HG02852 (cell line): ENCODE results near the gene ACAP2.

Experiments used
- ATAC-seq: cut with Tn5 transposase; IDR thresholded peaks from one replicate; pipeline ENCODE4 v1.9.1; 2021; ENCODE audit warnings: mild to moderate bottlenecking, moderate library complexity; ENCODE audit not compliant: unreplicated experiment

Gene ACAP2

DNA sequence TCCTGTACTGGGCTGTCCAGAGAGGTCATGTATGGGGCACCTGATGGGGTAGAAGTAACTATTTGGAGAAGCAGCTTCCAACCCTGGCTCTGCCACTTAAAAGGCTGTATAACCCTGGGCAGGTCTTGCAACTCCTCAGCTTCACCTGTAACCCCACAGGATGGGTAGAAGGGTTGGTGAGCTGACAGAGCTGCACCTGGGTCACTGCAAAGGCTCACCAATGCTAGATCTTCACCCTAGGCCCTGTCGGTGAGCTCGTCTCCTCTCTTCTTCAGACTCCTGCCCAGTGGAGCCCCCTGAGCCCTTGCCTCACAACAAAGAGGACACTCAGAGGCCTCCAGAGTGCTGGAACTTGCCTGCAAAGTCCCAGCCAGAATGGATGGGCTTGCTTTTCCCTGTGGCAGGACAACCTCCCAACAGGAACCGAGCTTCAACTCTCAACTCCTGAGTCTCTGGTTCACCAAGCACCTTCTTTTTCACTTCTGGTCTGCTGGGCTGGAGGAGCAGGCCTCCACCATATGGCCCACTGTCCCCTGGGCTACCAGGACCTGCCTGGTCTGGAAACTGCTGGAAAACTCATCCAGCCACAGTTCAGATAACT lies 217.7 kb downstream of the ACAP2 start:
- no peak for ATAC-seq
